ENCODE measurements around the gene GPC3.
"Not testable (repeated sequence)": the region's sequence is repeated elsewhere in the genome, so short reads cannot be mapped to it uniquely, and the experiment has no call there.

GPC3 gene

DNA sequence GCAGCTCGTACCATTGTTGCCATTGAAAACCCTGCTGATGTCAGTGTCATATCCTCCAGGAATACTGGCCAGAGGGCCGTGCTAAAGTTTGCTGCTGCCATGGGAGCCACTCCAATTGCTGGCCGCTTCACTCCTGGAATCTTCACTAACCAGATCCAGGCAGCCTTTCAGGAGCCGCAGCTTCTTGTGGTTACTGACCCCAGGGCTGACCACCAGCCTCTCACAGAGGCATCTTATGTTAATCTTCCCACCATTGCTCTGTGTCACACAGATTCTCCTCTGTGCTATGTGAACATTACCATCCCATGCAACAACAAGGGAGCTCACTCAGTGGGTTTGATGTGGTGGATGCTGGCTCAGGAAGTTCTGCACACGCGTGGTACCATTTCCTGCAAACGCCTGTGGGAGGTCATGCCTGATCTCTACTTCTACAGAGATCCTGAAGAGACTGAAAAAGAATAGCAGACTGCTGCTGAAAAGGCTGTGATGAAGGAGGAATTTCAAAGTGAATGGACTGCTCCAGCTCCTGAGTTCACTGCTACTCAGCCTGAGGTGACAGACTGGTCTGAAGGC, 222.3 kb downstream of the GPC3 start:
- DNase-seq (ENCODE audit: low spot score): not testable (repeated sequence)

DNA sequence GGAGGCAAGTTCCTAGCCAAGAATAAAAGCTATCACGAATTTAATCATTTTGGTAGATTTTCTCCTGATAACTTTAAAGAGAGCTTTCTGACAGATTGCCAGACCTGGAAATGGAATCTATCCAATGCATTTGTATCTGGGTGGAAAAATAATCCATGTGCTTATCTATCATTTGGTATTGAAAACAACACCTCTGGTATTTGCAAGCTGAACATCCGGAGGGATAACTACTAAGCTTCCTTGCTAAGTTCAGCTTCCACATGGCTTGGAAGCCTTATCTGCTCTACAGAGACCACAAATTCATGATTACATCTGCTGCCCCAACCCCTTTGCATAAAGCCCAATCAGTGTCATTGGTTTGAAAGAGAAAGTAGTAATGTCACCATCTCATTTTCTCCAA, 230.7 kb downstream of the GPC3 start:
- no peak for DNase-seq (ENCODE audit: low spot score)

DNA sequence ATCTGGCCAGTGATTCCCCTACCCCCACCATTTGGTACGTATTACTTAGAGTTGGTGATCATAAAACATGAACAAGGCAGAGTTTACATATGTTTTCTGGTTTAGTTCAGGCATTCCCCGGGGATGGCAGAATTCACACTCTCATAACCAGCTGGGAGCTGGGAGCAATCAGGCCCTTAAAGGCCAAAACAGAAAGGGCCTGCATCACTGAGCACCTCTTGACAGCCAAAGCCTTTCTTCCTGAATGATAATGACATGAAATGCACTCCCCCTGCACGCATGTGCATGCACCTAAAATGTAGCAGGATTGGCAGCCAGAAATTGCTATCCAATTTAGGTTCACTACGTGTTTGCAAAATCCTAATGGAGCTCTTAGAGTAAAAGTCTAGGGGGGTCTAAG, 235.4 kb downstream of the GPC3 start:
- no peak for DNase-seq (ENCODE audit: low spot score)

DNA sequence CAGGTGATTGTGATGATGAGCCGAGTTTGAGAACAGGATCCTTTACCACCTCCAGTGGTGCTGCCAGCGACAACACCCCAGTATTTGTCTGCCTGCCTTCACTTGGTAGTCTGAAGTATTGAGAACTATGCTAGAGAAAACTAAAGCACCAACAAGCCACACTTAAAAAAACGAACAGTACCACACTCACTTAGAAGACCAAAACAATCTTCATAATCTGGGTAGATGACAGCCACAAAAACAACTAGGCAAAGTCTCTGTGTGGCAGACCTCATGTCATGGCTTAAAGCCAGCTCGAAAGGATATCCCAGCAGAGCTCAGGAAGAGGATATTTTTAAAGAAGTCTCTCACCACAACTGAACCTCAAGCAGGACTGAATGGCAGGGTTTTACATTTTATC, 236.0 kb downstream of the GPC3 start:
- DNase-seq (ENCODE audit: low spot score): no peak

DNA sequence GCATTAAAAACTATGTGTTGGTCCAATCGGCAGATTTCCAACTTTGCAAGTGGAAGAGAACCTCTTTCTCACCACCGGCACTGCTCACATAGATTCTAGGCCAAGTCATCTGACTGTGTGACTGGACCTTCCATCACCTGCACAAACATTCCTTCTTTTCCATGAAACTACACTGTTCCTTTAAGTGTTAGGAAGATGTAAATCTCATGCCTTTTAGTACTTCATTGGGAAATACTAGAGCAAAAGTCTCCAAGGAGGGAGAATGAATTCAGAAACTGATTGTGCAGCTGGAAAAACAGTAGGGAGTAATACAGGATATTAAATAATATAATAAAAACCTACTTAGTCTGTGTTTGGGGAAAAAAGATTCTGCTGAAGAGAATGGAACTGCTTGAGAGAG, 238.2 kb downstream of the GPC3 start:
- no peak for DNase-seq (ENCODE audit: low spot score)

DNA sequence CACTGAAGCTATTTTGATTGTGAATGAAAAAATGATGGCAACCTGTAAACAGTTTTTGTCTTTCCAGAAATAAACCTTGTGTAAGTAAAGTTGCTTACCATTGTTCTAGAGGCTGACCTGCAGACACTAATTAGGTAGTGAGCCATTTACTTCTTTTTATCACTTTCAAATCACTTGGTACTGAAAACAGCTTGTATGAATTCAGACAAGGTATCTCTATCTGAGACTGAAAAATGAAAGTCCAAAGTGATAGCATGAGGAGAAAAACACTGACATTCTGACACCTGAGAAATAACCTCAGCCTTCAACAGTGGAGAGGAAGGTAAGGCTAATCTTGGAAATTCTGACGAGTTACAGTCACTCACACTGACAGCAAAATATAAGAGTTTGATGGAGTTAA, 238.8 kb downstream of the GPC3 start:
- no peak for DNase-seq (ENCODE audit: low spot score)

DNA sequence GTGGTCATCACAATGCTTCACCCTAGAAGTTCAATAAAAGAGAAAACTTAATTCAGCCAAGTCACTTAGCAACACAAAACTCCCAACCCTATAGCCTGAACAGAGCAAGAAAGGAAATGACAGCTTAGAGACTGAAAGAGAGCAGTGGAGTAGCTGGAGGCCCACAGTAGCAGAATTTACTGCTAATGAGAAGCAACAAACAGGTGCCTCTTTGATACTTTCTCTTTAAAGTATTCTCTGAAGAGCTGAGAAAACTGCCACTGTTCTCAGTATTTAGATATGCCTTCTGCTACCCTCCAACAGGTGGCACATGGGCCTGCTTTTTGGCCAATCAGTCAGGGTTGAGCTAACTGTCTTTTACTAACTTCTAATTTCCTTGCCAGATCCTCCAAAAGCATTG, 240.0 kb downstream of the GPC3 start:
- no peak for DNase-seq (ENCODE audit: low spot score)

DNA sequence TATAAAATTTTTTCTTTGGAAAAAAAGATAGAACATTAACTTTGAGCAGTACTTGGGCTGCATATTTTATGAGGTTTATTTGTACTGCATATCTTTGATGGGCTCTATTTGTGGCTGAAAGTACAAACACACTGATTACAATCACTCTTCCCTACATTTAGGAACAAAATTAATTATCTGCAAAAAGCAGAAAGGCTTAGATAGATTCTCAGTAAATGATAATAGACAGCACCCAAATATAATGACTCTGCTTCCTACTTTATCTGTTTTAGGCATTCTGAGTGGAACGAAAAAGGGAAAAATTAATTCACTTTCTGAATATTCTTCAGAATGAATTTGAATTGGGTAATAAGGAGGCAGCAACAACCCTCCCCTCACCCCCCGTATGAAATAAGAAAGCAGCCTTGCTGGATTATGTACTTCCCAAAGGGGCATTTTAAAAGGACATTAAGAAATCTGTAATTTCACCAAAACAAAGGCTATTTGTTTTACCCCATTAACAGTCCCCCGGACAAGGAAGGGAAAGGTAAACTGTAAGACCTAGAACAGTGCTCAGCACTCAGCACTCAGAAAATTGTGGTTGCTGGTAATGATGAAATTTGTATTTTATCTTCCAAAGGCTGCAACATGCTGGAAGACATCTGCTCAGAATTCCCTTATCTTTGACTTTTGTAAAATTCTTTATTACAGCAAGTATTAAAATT, 242.6 kb downstream of the GPC3 start:
- DNase-seq (ENCODE audit: low spot score): no peak

DNA sequence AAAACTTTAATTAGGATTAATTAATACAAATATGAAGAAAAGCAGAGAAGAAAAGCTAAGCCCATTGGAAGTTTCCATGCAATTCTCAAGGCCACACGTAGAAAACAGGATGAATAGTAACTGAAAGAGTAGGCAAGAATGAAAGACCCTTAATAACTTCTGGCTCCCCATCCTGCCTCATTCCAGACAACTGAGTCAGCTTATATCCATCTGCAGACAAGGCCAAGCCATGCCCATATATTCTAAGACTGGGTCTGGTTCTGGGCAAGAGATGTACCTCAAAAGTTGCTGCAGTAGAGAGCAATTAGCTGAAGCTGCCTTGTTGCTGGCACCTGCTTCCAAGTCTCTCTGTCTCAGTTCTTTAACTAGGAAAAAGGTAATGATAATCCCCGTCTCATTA, 244.1 kb downstream of the GPC3 start:
- DNase-seq (ENCODE audit: low spot score): no peak

DNA sequence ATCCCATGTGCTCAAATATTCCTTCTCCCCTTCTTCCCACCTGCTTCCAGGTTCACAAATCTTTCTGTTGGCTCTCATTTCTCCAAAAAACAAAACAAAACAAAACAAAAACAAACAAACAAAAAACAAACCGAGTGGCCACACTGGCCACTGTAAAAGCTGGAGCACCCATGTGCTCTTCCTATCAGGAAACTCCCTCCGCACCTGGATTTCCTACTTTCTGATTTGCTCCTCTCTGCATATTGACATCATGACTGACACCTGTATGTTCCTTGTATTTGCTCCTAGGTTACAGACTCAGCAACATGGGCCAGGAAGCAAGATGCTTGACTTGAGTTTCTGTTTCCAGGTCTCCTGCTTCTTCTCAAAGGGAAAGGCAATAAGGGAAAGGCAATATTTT, 258.8 kb downstream of the GPC3 start:
- no peak for DNase-seq (ENCODE audit: low spot score)

DNA sequence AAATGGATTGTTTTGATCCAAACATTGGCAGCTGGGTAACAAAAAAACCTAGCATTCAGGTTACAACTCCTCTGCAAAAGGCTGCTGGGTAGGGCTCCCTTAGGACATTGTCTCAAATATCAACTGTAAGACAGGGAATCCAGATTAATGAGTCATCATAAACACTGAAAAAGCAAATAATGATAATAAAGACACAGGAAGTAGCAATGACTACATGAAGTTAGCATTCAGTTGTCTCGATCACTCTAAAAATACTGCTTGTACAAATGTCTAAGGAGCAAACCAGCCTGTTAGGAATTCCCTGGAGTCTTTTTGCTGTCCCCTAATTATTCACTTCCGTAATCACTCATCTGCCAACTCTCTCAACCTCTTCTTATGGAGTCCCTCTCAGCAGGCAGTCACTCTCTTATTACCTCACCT, 259.2 kb downstream of the GPC3 start:
- no peak for DNase-seq (ENCODE audit: low spot score)

DNA sequence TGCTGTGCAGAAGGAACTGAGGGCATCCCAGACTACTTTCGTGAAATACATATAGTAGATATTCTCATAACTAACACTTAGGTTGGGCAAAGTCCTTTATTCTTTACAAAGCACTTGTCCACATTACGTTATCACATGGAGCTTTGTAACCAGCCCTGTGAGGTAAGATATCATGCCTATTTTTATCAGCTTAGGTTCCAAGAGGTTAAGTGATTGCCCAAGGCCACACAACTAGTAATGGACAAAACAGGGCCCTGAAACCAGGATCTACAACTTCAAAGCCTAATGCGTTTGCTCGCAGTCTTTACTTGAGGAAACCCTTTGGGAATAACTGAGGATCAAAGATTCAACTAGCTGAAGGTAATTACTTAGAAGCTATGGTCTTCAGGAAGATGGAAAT, 261.5 kb downstream of the GPC3 start:
- no peak for DNase-seq (ENCODE audit: low spot score)

DNA sequence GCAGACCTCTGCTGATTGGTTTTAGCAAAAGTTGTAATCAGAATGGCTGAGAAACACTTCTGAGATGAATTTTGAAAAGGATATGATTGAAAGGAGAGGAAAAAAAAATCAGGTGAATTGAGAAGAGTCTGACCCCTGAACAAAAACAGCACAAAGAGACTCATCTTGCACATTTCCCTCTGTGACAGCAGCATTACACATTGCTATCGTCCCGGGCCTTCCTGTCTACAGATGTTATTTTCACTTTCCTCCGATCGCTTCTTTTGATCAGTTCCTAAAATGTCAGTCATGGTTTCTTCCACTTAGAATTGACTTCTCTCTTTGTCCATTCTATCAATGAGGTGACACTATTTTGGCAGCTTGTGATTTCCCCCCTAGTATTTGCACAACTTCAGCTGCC, 262.6 kb downstream of the GPC3 start:
- no peak for DNase-seq (ENCODE audit: low spot score)

DNA sequence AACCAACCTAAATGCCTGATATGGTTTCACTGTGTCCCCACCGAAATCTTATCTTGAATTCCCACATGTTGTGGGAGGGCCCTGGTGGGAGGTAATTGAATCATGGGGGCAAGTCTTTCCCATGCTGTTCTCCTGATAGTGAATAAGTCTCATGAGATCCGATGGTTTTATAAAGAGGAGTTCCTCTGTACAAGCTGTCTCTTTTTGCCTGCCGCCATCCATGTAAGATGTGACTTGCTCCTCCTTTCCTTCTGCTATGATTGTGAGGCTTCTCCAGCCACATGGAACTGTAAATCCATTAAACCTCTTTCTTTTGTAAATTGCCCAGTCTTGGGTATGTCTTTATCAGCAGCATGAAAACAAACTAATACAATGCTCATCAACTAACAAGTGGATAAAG, 265.1 kb downstream of the GPC3 start:
- DNase-seq (ENCODE audit: low spot score): not testable (repeated sequence)

DNA sequence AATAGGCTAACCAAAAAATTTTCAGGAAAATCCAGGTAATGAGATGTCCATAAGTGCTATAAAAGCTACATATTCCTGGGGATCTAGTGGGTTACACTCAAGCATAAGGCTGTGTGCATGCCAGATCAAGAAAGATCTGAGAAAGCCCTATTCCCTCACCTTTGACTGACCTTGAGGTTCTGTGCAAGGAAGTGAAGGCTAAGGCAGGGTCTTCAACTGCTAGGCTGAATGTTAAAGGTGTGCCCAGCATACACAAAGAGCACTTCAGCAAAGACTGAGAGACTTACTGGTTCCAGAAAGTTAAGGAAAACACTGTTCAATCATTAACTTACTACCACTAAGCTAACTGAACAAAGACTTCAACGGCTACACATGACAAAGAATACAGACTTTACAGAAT, 269.7 kb downstream of the GPC3 start:
- no peak for DNase-seq (ENCODE audit: low spot score)

DNA sequence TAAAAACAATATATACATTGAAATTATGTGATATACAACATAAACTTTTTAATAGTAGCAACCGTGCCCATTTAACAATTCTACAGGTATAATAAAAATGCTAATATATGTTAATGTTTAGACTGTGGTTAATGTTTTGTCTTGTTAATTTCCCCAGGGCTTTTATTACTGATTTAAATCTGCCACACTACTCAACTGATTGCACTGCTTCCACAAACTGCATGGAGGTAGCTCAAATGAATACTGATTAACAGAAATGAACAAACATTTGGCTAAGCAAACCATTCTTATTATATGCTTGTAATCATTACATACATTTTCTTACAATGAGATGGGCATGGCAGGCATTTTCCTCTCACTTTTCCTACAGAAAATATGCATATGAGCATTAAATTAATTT, 275.9 kb downstream of the GPC3 start:
- no peak for DNase-seq (ENCODE audit: low spot score)

DNA sequence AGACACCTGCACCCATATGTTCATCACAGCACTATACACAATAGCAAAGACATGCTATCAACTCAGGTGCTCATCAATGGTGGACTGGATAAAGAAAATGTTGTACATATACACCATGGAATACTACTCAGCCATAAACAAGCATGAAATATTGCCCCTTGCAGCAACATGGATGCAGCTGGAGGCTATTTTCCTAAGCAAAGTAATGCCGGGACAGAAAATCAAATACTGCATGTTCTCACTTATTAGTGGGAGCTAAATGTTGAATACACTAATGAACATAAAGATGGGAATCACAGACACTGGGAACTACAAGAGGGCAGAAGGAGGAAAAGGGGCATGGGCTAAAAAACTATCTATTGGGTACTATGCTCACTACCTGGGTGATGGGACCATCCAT, 278.5 kb downstream of the GPC3 start:
- DNase-seq (ENCODE audit: low spot score): no peak

DNA sequence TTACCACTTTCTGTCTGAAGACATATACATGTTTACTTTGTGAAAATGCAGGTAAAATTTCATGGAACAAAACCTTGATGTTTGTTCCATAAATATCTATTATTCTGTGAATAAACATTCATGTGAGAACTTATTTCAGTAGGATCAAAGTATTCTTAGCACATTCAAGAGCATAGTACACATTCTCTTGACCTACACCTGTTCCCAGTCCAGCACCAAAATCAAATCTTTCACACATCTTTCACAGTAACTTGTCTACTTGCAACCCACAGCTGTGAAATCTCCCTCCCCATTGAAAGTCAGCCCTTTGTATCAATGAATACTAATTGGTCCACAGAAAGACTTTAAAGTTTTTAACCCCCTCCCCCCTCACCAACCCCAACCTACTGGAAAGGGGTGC, 283.2 kb downstream of the GPC3 start:
- no peak for DNase-seq (ENCODE audit: low spot score)

DNA sequence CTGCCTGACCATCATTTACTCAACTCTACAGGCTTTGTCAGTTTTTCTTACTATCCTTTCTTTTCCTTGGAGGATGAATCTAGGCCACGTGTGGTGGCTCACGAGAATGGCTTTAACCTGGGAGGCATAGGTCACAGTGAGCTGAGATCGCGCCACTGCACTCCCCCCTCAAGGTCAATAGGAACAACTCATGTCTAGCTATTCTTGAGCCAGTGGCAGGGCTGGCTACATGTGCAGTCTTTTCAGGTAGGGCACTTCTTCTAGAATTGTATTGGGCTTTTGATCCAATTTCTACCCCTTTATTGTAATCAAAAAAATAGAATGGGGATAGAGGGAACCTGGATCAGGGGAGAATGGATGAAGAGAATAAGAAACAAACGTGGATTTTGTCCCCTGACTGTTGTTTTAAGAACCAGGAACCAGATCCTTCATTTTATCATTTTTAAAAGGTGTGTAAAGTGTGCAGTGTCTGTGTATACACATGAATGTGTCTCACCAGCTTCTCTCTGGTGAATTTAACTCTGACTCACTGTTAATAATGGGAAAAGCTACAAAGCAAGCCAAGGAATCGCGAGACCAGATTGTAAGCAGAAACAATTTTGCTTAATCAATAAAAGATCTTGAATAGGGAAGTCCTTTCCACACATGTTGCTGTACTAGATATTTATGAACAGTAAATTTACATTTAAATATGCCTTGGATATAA, 286.2 kb downstream of the GPC3 start:
- DNase-seq (ENCODE audit: low spot score): no peak

DNA sequence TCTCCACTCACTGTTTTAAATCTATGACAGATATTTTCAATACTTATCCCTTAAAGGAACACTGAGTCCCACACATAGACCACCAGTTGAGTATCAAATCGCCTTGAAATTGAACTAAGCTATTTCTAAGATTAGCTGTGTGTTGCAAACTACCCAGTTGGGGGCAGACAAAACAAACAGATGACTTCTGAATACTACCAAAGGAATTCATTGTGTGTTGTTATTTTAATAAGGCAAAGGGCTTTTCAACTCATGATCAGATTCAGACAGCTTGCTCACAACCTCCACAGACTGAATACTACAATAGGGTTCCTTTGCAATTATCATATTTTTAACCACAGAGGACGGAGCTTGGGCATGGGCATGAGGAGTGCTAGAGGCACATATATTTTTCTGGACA, 287.1 kb downstream of the GPC3 start:
- DNase-seq (ENCODE audit: low spot score): no peak

DNA sequence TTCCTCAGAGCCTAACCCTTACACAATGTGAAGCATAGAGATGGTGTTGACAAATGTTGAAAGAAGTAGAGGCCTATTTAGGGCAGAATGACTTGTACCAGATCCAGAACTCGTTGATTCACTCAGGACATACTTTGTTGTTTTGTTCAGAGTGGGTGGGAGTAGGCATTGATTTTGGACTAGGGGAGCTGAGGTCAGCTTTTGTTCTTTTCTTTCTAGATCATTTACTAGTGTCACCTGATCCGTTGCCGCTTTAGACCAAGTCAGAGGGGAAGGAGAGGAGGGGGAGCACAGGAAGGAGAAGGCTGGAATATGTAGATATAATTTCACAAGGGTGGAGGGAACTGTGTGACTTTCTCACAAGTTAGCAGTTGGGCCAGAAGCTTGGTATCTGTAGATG, 287.7 kb downstream of the GPC3 start:
- DNase-seq (ENCODE audit: low spot score): no peak

DNA sequence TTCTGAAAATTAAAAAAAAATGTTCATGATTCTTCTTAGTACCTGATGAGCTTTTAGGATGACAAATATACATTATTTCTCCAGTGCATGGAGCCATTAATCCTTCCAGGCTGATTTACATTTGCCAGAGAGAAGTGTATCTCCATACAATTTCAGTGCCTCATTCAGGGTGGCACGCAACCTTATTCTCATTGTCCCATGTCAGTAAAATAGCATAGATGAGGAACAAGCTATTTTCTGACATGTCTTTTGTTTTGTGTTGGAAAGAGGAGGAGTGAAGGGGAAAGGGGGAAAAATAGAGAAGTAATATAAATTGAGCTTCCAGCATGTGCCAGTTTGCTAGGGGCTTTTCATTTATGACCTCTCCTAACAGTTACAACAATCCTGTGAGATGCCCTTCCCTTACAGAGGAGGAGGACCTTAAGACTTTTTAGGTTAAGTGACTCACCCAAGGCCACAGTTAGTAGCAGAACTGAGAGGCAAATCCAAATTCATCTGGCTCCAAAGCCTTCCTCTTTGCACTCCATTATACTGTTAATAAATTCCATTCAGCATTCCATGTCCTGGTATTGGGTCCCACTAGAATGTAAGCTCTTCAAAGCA, 295.3 kb downstream of the GPC3 start:
- no peak for DNase-seq (ENCODE audit: low spot score)

DNA sequence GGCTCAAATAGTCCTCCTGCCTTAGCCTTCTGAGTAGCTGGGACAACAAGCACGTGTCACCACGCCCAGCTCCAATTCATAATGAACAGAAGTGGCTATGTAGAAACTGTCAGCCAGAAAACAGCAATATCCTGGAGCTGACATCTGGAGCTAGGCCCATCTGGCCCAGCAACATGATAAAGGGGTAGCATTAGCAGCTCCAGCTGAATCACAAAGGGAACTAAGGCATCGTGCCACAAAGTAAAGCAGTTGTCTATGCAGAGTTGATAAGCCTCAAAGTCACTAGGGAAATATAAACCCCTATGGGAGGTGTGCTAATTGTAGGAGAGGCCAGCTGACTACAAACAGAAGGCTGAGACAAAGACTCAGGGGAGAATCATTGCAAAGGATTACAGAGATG, 299.6 kb downstream of the GPC3 start:
- no peak for DNase-seq (ENCODE audit: low spot score)
